ENCODE results near the gene DIRAS1. TPM values are rescaled to one million over a fixed set of nuclear protein-coding genes. Genes with fewer than 3 reads are reported as not detected.
"Not testable (repeated sequence)": the region's sequence is repeated elsewhere in the genome, so short reads cannot be mapped to it uniquely, and the experiment has no call there.

The DIRAS1 gene
- total RNA-seq, 1 donor from 2014 or later: 0.15 TPM

DNA sequence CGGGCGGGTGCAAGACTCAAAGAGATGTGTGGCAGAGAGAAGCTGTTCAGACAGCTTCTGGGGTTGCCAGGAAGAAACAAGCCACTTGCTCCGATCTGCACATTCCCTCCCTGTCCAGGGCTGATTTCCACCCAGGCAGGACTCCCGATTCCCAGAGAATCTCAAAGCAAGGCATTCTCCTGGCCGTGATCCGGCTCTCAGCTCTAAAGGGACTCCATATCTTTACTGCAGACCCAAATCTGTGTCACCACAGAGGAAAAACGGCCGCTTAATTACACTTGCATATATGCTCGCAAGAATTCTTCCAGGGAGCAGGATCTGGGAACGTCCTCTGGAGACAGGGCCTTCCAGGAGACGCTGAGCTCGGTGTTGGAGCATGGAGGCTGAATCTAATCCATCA is 44.3 kb downstream of the DIRAS1 start:
- DNase-seq (ENCODE audit: low read depth): no peak

DNA sequence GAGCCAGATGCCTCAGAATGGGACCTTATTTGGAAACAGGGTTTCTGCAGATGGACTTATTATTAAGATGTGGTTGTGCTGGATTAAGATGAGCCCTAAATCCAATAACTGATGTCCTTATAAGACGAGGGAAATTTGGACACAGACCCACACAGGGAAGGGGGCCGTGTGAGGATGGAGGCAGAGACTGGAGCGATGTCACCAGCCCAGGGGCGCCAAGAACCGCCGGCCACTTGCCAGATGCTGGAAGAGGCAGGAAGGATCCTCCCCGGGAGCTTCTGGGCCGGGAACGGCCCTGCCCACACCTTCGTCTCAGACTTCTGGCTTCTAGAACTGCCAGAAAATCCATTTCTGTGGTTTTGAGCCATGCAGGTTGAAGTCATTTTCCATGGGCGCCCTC is 45.3 kb downstream of the DIRAS1 start:
- no peak for DNase-seq (ENCODE audit: low read depth)

DNA sequence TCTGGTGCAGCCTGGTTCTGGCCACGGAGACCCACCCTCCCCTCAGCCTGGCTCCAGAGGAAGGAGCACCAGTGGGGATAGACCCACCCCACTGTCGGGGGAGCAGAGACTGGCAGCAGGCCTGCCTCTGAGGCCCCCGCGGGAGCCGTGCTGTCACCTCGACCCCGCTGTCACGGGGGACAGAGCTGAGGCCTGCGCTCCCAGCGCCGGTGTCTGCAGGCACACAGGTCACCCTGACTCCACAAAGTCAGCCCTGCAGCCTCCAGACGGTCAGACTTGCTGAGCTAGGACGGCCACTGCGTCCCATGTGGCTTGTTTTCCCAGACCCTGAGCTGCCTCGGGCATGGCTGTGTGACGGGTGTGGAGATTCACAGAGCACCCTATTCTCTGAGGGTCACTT is 51.0 kb downstream of the DIRAS1 start:
- DNase-seq (ENCODE audit: low read depth): no peak

DNA sequence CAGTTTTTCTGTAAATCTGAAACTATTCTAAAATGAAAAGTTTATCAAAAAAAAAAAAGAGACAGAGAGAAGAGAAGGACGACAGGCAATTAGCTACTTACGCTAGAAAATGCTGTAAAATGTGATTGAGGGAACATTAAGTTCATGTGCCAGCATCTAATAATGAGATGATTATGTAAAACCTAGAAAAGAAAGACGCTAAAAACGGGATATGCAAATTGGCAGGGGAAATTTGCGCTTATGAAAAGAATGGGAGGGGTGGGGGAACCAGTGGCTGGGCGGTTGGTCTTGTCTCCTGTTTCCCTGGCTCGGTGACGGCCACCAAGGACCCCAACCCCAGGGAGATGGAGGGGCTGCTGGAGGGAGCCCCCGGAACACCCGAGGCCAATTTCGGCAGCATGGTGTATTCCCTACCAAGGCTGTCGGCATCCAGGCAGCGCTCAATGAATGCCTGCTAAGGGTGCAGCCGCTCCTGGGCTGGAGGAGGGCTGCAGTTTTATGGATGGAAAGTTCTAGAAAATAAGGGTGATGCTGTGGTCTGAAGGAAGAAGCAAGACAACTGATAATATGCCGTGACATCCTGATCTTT is 52.9 kb downstream of the DIRAS1 start:
- no peak for DNase-seq (ENCODE audit: low read depth)

DNA sequence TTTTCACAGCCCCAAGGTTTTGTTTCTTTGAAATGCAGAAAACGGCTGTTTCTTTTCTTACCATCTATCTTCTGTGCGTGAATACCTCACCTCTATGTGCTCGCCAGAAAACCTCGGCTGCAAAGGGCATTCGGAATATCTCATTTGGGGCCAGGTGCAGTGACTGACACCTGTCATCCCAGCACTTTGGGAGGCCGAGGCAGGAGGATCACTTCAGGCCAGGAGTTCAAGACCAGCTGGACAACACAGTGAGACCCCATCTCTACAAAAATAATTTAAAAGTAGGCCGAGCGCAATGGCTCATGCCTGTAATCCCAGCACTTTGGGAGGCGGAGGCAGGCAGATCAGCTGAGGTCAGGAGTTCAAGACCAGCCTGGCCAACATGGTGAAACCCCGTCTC is 53.8 kb downstream of the DIRAS1 start:
- DNase-seq (ENCODE audit: low read depth): not testable (repeated sequence)

DNA sequence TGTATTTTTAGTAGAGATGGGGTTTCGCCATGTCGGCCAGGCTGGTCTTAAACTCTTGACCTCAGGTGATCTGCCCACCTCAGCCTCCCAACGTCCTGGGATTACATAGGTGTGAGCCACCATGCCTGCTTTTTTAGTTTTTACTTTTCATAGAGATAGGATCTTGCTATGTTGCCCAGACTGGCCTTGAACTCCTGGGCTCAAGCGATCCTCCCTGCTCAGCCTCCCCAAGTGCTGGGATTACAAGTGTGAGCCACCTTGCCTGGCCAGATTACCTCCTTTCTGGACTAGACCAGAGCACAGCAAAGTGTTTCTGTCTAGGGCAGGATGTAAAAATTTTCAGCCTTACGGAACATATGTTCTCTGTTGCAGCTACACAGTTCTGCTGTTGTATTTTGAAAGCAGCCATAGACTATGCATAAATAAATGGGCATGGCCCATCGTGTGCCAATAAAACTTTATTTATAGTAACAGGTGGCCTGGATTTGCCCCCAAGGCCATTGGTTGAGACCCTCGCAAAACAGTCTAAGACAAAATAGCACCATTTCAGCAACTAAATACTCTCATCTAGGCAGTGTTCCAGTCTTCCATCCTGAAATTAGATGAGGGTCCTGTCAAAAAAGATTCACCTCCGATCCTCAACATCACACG is 54.7 kb downstream of the DIRAS1 start:
- no peak for DNase-seq (ENCODE audit: low read depth)

DNA sequence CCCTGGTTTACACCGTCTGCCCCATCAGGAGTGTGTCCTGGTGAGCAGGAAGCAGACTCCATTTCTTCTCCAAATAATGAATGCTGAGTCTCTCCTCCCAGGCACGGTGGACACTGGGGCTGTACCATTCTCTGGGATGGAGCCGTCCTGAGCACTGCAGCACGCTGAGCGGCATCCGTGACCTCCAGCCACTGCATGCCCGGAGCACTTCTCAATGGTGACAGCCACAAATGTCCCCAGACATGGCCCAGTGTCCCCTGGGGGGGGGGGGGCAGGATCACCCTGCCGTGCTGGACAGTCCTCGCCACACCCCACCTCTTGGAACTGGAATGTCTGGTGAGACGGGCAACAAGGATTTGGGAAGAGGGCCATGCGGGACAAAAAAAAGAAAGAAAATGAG is 56.1 kb downstream of the DIRAS1 start:
- DNase-seq (ENCODE audit: low read depth): no peak

Other genes with a start within 250 kb of the DIRAS1 start
- gene GADD45B, start 245.2 kb downstream of the DIRAS1 start, total RNA-seq: 31.4 and 50.2 TPM in 2 replicates
- 1.8 TPM in 1 of 2 replicates, not detected in the other for gene GNG7, start 18.7 kb downstream of the DIRAS1 start, total RNA-seq
- gene SLC39A3, start 18.6 kb upstream of the DIRAS1 start, total RNA-seq: 30.8 and 31.6 TPM in 2 replicates
- gene SGTA, start 61.9 kb upstream of the DIRAS1 start, total RNA-seq: 34.4 and 47.2 TPM in 2 replicates
- gene THOP1, start 64.1 kb upstream of the DIRAS1 start, total RNA-seq: 73.8 and 80.8 TPM in 2 replicates
- 3.3 and 7.7 TPM in 2 replicates for gene ZNF554, start 98.5 kb upstream of the DIRAS1 start, total RNA-seq
- gene ZNF555, start 120.1 kb upstream of the DIRAS1 start, total RNA-seq: 8.7 and 18.3 TPM in 2 replicates
- gene ZNF556, start 146.0 kb upstream of the DIRAS1 start, total RNA-seq: 0.94 and 1.0 TPM in 2 replicates
- gene ZNF57, start 179.6 kb upstream of the DIRAS1 start, total RNA-seq: 9.4 and 10.6 TPM in 2 replicates
- 3.3 and 7.0 TPM in 2 replicates for gene ZNF77, start 223.6 kb upstream of the DIRAS1 start, total RNA-seq

Data from renal cortical epithelial cell (primary cell).